Osteocyte (in vitro differentiated cells): ENCODE measurements around the gene ZC3H14. TPM values are rescaled to one million over a fixed set of nuclear protein-coding genes. Genes with fewer than 3 reads are reported as not detected.

Experiments
- DNase-seq: peaks from one replicate; pipeline ENCODE4 v3.0.0; 2021; ENCODE audit warnings: mixed read lengths; ENCODE audit not compliant: unreplicated experiment; ENCODE audit errors: extremely low spot score
- H3K27ac Mint-ChIP-seq: one replicate; pipeline ENCODE4 v1.8.0; 2021; ENCODE audit warnings: mild to moderate bottlenecking, mixed read lengths; ENCODE audit not compliant: unreplicated experiment
- H3K27me3 Mint-ChIP-seq: one replicate; pipeline ENCODE4 v1.8.0; 2021; ENCODE audit warnings: mixed read lengths; ENCODE audit not compliant: unreplicated experiment
- H3K36me3 Mint-ChIP-seq: one replicate; pipeline ENCODE4 v1.8.0; 2021; ENCODE audit warnings: mixed read lengths; ENCODE audit not compliant: unreplicated experiment
- H3K4me1 Mint-ChIP-seq: one replicate; pipeline ENCODE4 v1.8.0; 2021; ENCODE audit warnings: mixed read lengths; ENCODE audit not compliant: unreplicated experiment
- H3K4me3 Mint-ChIP-seq: one replicate; pipeline ENCODE4 v1.8.0; 2021; ENCODE audit warnings: mild to moderate bottlenecking, moderate library complexity, mixed read lengths; ENCODE audit not compliant: unreplicated experiment
- H3K9me3 Mint-ChIP-seq: one replicate; pipeline ENCODE4 v1.8.0; 2021; ENCODE audit warnings: mixed read lengths; ENCODE audit not compliant: unreplicated experiment
- CTCF ChIP-seq: fragments of 200-600 bp; sonication (generic); IDR thresholded peaks from 2 replicates; pipeline ENCODE4 v1.5.0; 2021; ENCODE audit warnings: antibody characterized with exemption, mild to moderate bottlenecking, moderate library complexity
- total RNA-seq: library from RNA; stranded (reverse); gene quantifications from 2 replicates; pipeline ENCODE4 v1.2.1, GENCODE V29; 2021

The ZC3H14 gene
- total RNA-seq, 1 donor from 2014 or later = 63.1 TPM

GRCh38 chr14:88563845-88564244 is 1.0 kb downstream of the ZC3H14 start:
- Mint-ChIP-seq H3K4me1 (peaks cover 21% of the 10 kb centered on the region), H3K4me3 (peak overlapping the region; percentile 82), H3K27ac (peak overlapping the region; percentile 66), H3K27me3 (no peaks in the 10 kb centered on the region), H3K9me3 (no peaks in the 10 kb centered on the region), H3K36me3 (peaks cover 10% of the 10 kb centered on the region)
- no peak for DNase-seq
- TF ChIP-seq CTCF = no peak

GRCh38 chr14:88565427-88565826 is 2.6 kb downstream of the ZC3H14 start:
- no peak for TF ChIP-seq CTCF
- no peak for DNase-seq
- Mint-ChIP-seq H3K36me3 (peaks cover 23% of the 10 kb centered on the region), H3K4me3 (peak overlapping the region; percentile 22), H3K9me3 (no peaks in the 10 kb centered on the region), H3K27me3 (no peaks in the 10 kb centered on the region), H3K27ac (no peak overlapping the region), H3K4me1 (peaks cover 21% of the 10 kb centered on the region)

- Mint-ChIP-seq H3K36me3 (peaks cover 37% of the 10 kb centered on the region), H3K4me1 (peaks cover 13% of the 10 kb centered on the region), H3K4me3 (no peak overlapping the region), H3K9me3 (no peaks in the 10 kb centered on the region), H3K27me3 (no peaks in the 10 kb centered on the region), H3K27ac (no peak overlapping the region)
- no peak for TF ChIP-seq CTCF
- DNase-seq = no peak
Observed at GRCh38 chr14:88568196-88568595, 5.4 kb downstream of the ZC3H14 start.

GRCh38 chr14:88572117-88572516 is 9.3 kb downstream of the ZC3H14 start:
- H3K27ac Mint-ChIP-seq = no peak overlapping the region
- H3K27me3 Mint-ChIP-seq = no peaks in the 10 kb centered on the region
- no peak for TF ChIP-seq CTCF
- H3K4me1 Mint-ChIP-seq = no peaks in the 10 kb centered on the region
- no peak for DNase-seq
- H3K4me3 Mint-ChIP-seq = no peak overlapping the region
- peaks cover 60% of the 10 kb centered on the region for H3K36me3 Mint-ChIP-seq
- H3K9me3 Mint-ChIP-seq = no peaks in the 10 kb centered on the region

- Mint-ChIP-seq H3K27ac (no peak overlapping the region), H3K4me1 (no peaks in the 10 kb centered on the region), H3K27me3 (no peaks in the 10 kb centered on the region), H3K9me3 (no peaks in the 10 kb centered on the region), H3K4me3 (no peak overlapping the region), H3K36me3 (peaks cover 59% of the 10 kb centered on the region)
- no peak for DNase-seq
- TF ChIP-seq CTCF = no peak
Observed at GRCh38 chr14:88576222-88576621, 13.4 kb downstream of the ZC3H14 start.
